ENCODE results near the gene HSP90B1.

Gene HSP90B1

DNA sequence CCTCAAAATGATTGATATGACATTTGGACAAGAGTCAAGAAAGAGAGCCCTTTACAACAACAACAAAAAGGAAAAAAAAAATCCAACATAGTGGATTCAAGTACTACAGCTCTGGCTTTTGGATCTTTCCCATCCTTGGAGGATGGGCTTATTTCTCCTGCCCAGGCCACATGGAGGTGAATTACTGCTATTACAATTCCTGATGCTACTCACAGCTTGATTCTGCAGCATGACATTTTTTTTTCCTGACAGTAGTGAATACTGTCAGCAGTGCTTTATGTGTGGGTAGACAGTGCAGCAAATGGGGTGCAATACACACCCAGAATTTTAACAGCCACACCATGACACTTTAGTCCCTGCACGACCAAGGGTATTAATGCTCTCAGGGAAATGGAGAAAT, 42.5 kb upstream of the HSP90B1 start:
- DNase-seq (ENCODE audit: low read depth) = no peak
- TF ChIP-seq, protein P1, sequence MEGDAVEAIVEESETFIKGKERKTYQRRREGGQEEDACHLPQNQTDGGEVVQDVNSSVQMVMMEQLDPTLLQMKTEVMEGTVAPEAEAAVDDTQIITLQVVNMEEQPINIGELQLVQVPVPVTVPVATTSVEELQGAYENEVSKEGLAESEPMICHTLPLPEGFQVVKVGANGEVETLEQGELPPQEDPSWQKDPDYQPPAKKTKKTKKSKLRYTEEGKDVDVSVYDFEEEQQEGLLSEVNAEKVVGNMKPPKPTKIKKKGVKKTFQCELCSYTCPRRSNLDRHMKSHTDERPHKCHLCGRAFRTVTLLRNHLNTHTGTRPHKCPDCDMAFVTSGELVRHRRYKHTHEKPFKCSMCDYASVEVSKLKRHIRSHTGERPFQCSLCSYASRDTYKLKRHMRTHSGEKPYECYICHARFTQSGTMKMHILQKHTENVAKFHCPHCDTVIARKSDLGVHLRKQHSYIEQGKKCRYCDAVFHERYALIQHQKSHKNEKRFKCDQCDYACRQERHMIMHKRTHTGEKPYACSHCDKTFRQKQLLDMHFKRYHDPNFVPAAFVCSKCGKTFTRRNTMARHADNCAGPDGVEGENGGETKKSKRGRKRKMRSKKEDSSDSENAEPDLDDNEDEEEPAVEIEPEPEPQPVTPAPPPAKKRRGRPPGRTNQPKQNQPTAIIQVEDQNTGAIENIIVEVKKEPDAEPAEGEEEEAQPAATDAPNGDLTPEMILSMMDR (conservative IDR thresholded peaks at IDR 0.05; ENCODE audit: low read depth, low read length) = no peak

DNA sequence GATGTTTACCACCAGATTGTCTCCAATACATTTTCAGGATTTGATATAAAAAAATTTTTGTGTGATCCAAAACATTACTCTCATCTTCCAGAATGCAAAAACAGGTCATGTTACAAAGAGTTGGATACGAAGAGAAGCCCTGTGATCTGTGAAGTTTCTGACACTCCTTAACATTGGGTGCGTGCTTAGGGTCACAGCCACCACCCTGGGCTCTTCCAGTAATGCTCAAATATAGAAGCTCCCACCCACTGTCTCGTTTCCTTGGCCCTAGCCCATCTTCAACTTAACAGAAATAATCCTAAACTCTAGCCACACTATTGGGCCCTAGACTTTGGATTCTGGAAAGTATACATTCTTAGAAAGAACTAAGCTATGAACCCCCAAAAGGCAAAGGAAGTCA, 32.9 kb upstream of the HSP90B1 start:
- no peak overlapping the region for H3K4me3 ChIP-seq (ENCODE audit: low read length)
- TF ChIP-seq, protein P1 (conservative IDR thresholded peaks at IDR 0.05; ENCODE audit: low read depth, low read length) = no peak
- no peak for DNase-seq (ENCODE audit: low read depth)

More for the DNA sequence above, 42.5 kb upstream of the HSP90B1 start:
- no peak overlapping the region for H3K4me3 ChIP-seq (ENCODE audit: low read length)

GRCh38 chr12:103901518-103902173, 28.6 kb upstream of the HSP90B1 start:
- no peak overlapping the region for H3K4me3 ChIP-seq (ENCODE audit: low read length)
- DNase-seq (ENCODE audit: low read depth) = no peak
- TF ChIP-seq, protein P1 (conservative IDR thresholded peaks at IDR 0.05; ENCODE audit: low read depth, low read length) = no peak

- no peak for DNase-seq (ENCODE audit: low read depth)
- no peak overlapping the region for H3K4me3 ChIP-seq (ENCODE audit: low read length)
- TF ChIP-seq, protein P1 (conservative IDR thresholded peaks at IDR 0.05; ENCODE audit: low read depth, low read length) = no peak
Observed at GRCh38 chr12:103903993-103904392, 26.2 kb upstream of the HSP90B1 start.

- TF ChIP-seq, protein P1 (conservative IDR thresholded peaks at IDR 0.05; ENCODE audit: low read depth, low read length) = no peak
- DNase-seq (ENCODE audit: low read depth) = no peak
- H3K4me3 ChIP-seq (ENCODE audit: low read length) = no peak overlapping the region
Observed at GRCh38 chr12:103905730-103906349, 24.4 kb upstream of the HSP90B1 start.

- H3K4me3 ChIP-seq (ENCODE audit: low read length) = no peak overlapping the region
- TF ChIP-seq, protein P1 (conservative IDR thresholded peaks at IDR 0.05; ENCODE audit: low read depth, low read length) = no peak
- no peak for DNase-seq (ENCODE audit: low read depth)
Observed at GRCh38 chr12:103908246-103908541, 22.0 kb upstream of the HSP90B1 start.

- TF ChIP-seq, protein P1 (conservative IDR thresholded peaks at IDR 0.05; ENCODE audit: low read depth, low read length) = no peak
- no peak overlapping the region for H3K4me3 ChIP-seq (ENCODE audit: low read length)
- no peak for DNase-seq (ENCODE audit: low read depth)
Observed at GRCh38 chr12:103908877-103909276, 21.3 kb upstream of the HSP90B1 start.
